AG09309 (cell line): ENCODE measurements around the gene AGBL3.

Source experiments
- DNase-seq: peaks from one replicate; pipeline ENCODE4 v3.0.0-alpha.2; 2010; ENCODE audit warnings: low read depth
- H3K4me3 ChIP-seq: 2 replicates; pipeline ENCODE4 v1.5.1; 2011; ENCODE audit warnings: mild to moderate bottlenecking, low read depth, low read length, moderate library complexity; ENCODE audit not compliant: control insufficient read depth
- CTCF ChIP-seq: IDR thresholded peaks from 2 replicates; pipeline ENCODE4 v1.5.1; 2011; ENCODE audit warnings: mild to moderate bottlenecking, low read depth, low read length, inconsistent platforms; ENCODE audit not compliant: insufficient read depth, control insufficient read depth; ENCODE audit errors: missing control alignments

AGBL3 gene

GRCh38 chr7:134991469-134992339, 5.4 kb downstream of the AGBL3 start:
- no peak for DNase-seq
- no peak for TF ChIP-seq CTCF
- H3K4me3 ChIP-seq: no peak overlapping the region

- no peak for TF ChIP-seq CTCF
- no peak for DNase-seq
- H3K4me3 ChIP-seq: no peak overlapping the region
Observed at GRCh38 chr7:134992626-134993179, 6.4 kb downstream of the AGBL3 start.

- no peak for DNase-seq
- no peak overlapping the region for H3K4me3 ChIP-seq
- no peak for TF ChIP-seq CTCF
Observed at GRCh38 chr7:134993877-134994456, 7.7 kb downstream of the AGBL3 start.

- no peak for TF ChIP-seq CTCF
Observed at GRCh38 chr7:134995239-134996096, 9.2 kb downstream of the AGBL3 start.

GRCh38 chr7:134996097-134996550, 9.8 kb downstream of the AGBL3 start:
- no peak for DNase-seq
- no peak overlapping the region for H3K4me3 ChIP-seq

More at GRCh38 chr7:134995239-134996096, 9.2 kb downstream of the AGBL3 start:
- no peak overlapping the region for H3K4me3 ChIP-seq
- no peak for DNase-seq

More at GRCh38 chr7:134996097-134996550, 9.8 kb downstream of the AGBL3 start:
- no peak for TF ChIP-seq CTCF
